Hepatocyte (in vitro differentiated cells): ENCODE results near the gene KCNMA1.

Source experiments
- EZH2 ChIP-seq: fragments of 200-600 bp; sonication (generic); IDR thresholded peaks from 2 replicates; pipeline ENCODE4 v1.6.1; 2016; ENCODE audit warnings: antibody characterized with exemption, mild to moderate bottlenecking, borderline replicate concordance
- EZH2phosphoT487 ChIP-seq: fragments of 200-600 bp; sonication (generic); IDR thresholded peaks from one replicate; pipeline ENCODE4 v1.6.1; 2018; ENCODE audit warnings: antibody characterized with exemption, mild to moderate bottlenecking, low read depth, moderate library complexity; ENCODE audit not compliant: unreplicated experiment, severe bottlenecking
- TF ChIP-seq, protein P1 (sequence below): fragments of 200-600 bp; sonication (generic); IDR thresholded peaks from 2 replicates; pipeline ENCODE4 v1.5.1; 2016; ENCODE audit warnings: antibody characterized with exemption, mild to moderate bottlenecking; ENCODE audit not compliant: poor library complexity

DNA sequence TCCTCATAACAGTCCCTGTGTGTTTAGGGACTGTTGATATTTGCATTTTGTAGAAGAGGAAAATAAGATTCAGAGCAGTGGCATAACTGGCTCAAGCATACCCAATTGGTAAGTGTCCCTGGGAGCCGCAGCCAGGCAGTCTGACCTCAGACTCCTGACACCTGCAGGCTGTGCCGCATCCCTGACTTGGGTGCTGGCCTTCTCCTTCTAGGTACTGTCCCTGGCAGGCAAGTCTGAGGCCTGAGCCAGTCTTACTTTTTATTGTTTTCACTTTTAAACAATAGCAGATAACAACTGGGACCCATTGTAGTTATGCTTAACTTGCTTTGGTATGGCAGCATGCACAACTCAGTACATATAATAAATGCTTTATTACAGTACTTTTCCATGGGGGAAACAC lies 717.0 kb downstream of the KCNMA1 start:
- TF ChIP-seq, protein P1, sequence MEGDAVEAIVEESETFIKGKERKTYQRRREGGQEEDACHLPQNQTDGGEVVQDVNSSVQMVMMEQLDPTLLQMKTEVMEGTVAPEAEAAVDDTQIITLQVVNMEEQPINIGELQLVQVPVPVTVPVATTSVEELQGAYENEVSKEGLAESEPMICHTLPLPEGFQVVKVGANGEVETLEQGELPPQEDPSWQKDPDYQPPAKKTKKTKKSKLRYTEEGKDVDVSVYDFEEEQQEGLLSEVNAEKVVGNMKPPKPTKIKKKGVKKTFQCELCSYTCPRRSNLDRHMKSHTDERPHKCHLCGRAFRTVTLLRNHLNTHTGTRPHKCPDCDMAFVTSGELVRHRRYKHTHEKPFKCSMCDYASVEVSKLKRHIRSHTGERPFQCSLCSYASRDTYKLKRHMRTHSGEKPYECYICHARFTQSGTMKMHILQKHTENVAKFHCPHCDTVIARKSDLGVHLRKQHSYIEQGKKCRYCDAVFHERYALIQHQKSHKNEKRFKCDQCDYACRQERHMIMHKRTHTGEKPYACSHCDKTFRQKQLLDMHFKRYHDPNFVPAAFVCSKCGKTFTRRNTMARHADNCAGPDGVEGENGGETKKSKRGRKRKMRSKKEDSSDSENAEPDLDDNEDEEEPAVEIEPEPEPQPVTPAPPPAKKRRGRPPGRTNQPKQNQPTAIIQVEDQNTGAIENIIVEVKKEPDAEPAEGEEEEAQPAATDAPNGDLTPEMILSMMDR: no peak
- no peak for TF ChIP-seq EZH2phosphoT487
- TF ChIP-seq EZH2: no peak
